C4-2B (cell line): ENCODE measurements around the gene CEACAM7.

Source experiments
- CTCF ChIP-seq: fragments of 450-650 bp; conservative IDR thresholded peaks from 2 replicates; pipeline ENCODE4 v1.5.1; 2017; ENCODE audit warnings: mild to moderate bottlenecking
- ZFX ChIP-seq: fragments of 450-650 bp; IDR thresholded peaks from 2 replicates; pipeline ENCODE4 v1.6.1; 2017

- TF ChIP-seq CTCF: no peak
- TF ChIP-seq ZFX: no peak
Observed at GRCh38 chr19:41734585-41734984, 46.5 kb upstream of the CEACAM7 start.
